Stomach (tissue), 9 donors: Measurements from ENCODE around the gene KCTD20. TPM values are rescaled to one million over a fixed set of nuclear protein-coding genes. Genes with fewer than 3 reads are reported as not detected.

ENCODE experiments used
- DNase-seq, 2 donors: peaks; one replicate each; pipeline versions ENCODE4 v3.0.0 to v3.0.0-alpha.2; 2013 to 2019
- H3K27ac ChIP-seq, 5 donors: fragments of 200-600 bp in 4 of 5; sonication (generic) in 4 of 5; one replicate each; pipeline ENCODE4 v1.5.1; 2013 to 2019; ENCODE audit warnings: mild to moderate bottlenecking in 1 of 5, moderate library complexity in 1 of 5
- H3K27me3 ChIP-seq, 3 donors: fragments of 200-600 bp; sonication (generic); one replicate each; pipeline ENCODE4 v1.5.1; 2017 to 2019; ENCODE audit warnings: mixed run types in 1 of 3
- H3K36me3 ChIP-seq, 4 donors: fragments of 200-600 bp; sonication (generic); 1 replicate in 3 of 4; 2 replicates in 1 of 4; pipeline ENCODE4 v1.5.1; 2016 to 2019
- H3K4me1 ChIP-seq, 4 donors: fragments of 200-600 bp; sonication (generic); one replicate each; pipeline ENCODE4 v1.5.1; 2016 to 2019
- H3K4me3 ChIP-seq, 4 donors: fragments of 200-600 bp; sonication (generic) in 3 of 4; one replicate each; pipeline ENCODE4 v1.5.1; 2016 to 2019; ENCODE audit warnings: mild to moderate bottlenecking in 1 of 4
- H3K9me3 ChIP-seq, 4 donors: fragments of 200-600 bp; sonication (generic); one replicate each; pipeline ENCODE4 v1.5.1; 2016 to 2019
- CTCF ChIP-seq, 7 experiments: fragments of 450-650 bp in 4 of 7; fragments of 200-600 bp in 3 of 7; sonication (generic) in 3 of 7; IDR thresholded peaks; one replicate each; pipeline ENCODE4 v1.5.1; 2016 to 2019; ENCODE audit warnings: antibody characterized with exemption in 7 of 7, control low read depth in 2 of 7, mild to moderate bottlenecking in 1 of 7
- EP300 ChIP-seq: sonication (generic); formaldehyde crosslinking; IDR thresholded peaks from one replicate; pipeline ENCODE4 v1.6.1; 2017; ENCODE audit warnings: antibody characterized with exemption
- POLR2A ChIP-seq, 4 donors: fragments of 450-650 bp; IDR thresholded peaks; one replicate each; pipeline ENCODE4 v1.6.1; 2016; ENCODE audit warnings: antibody characterized with exemption in 4 of 4, control low read depth in 2 of 4, mild to moderate bottlenecking in 1 of 4, moderate library complexity in 1 of 4
- POLR2AphosphoS5 ChIP-seq, 3 donors: sonication (generic); formaldehyde crosslinking; IDR thresholded peaks; one replicate each; pipeline ENCODE4 v1.6.1; 2016; ENCODE audit warnings: antibody characterized with exemption in 3 of 3
- WGBS, 5 donors: extraction: QIAGEN DNeasy Blood & Tissue Kit in 3 of 5; methylation state at CpG; one replicate each; pipeline versions ENCODE4 v1.1.5 to v1.1.7; 2013 to 2018; 5-methylcytosine and 5-hydroxymethylcytosine counted together
- intact Hi-C: fragments of 100-400 bp; cut with DNase I; formaldehyde crosslinking; loops from one replicate; pipeline ENCODE4 v1.15.1; 2023; ENCODE audit warnings: low total_unique reads
- polyA plus RNA-seq, 3 donors: library from polyadenylated mRNA; stranded (reverse); fragments of 200-250 nt; gene quantifications; one replicate each; pipeline ENCODE4 v1.2.3, GENCODE V29; 2013
- total RNA-seq, 5 donors: library from RNA; depleted of rRNA; stranded (reverse); fragments of >200 nt; gene quantifications; one replicate each; pipeline versions ENCODE4 v1.1.0 to v1.2.3, GENCODE V29; 2014 to 2016
- donor health status: healthy with polysubstance abuse.
- donor health status: Bipolar disorder and iron deficiency.
- donor health status: healthy.

Gene KCTD20
- total and polyA plus RNA-seq, 8 donors, result 10.3 to 72.7 (median 19.5) TPM

- Histone ChIP-seq H3K9me3 (no peaks in the 10 kb centered on the region), H3K27ac (no peak overlapping the region), H3K4me1 (no peaks in the 10 kb centered on the region), H3K27me3 (no peaks in the 10 kb centered on the region), H3K4me3 (no peak overlapping the region), H3K36me3 (peaks cover 21 to 95% (median 85%) of the 10 kb centered on the region in 4 donors)
- no peak for TF ChIP-seq POLR2A (IDR thresholded peaks at IDR 0.05)
- no peak for TF ChIP-seq EP300
- TF ChIP-seq POLR2AphosphoS5 (IDR thresholded peaks at IDR 0.05), result no peak
- no peak for TF ChIP-seq CTCF (IDR thresholded peaks at IDR 0.05)
- no peak for DNase-seq
- whole genome bisulfite sequencing, 5 donors, result 71 to 92% (median 88%) methylated on average over 3 of the region's 3 CpGs
- intact Hi-C loops, result no loop called here
These were observed 73.0 kb downstream of the KCTD20 start for GRCh38 chr6:36515844-36516243.

- no peak for DNase-seq
- no peaks in the 10 kb centered on the region for H3K27me3 ChIP-seq
- intact Hi-C loops, result no loop called here
- H3K9me3 ChIP-seq, result no peaks in the 10 kb centered on the region
- 85 to 98% (median 92%) methylated on average over 4 of the region's 4 CpGs for WGBS, 5 donors
- TF ChIP-seq CTCF (IDR thresholded peaks at IDR 0.05) (no peak), POLR2A (IDR thresholded peaks at IDR 0.05) (no peak), POLR2AphosphoS5 (IDR thresholded peaks at IDR 0.05) (no peak), EP300 (no peak)
- no peak overlapping the region for H3K4me3 ChIP-seq
- H3K27ac ChIP-seq, result no peak overlapping the region
- no peaks in the 10 kb centered on the region for H3K4me1 ChIP-seq
- peaks cover 18 to 95% (median 86%) of the 10 kb centered on the region in 4 donors for H3K36me3 ChIP-seq
These were observed 73.8 kb downstream of the KCTD20 start for GRCh38 chr6:36516559-36516958.

GRCh38 chr6:36516988-36517387 is 74.2 kb downstream of the KCTD20 start:
- no peaks in the 10 kb centered on the region for H3K27me3 ChIP-seq
- H3K4me1 ChIP-seq, result no peaks in the 10 kb centered on the region
- no peak overlapping the region for H3K27ac ChIP-seq
- H3K36me3 ChIP-seq, result peaks cover 18 to 95% (median 86%) of the 10 kb centered on the region in 4 donors
- H3K4me3 ChIP-seq, result no peak overlapping the region
- intact Hi-C loops, result no loop called here
- H3K9me3 ChIP-seq, result no peaks in the 10 kb centered on the region
- DNase-seq, result no peak
- TF ChIP-seq EP300 (no peak), POLR2A (IDR thresholded peaks at IDR 0.05) (no peak), CTCF (IDR thresholded peaks at IDR 0.05) (no peak), POLR2AphosphoS5 (IDR thresholded peaks at IDR 0.05) (no peak)

DNA sequence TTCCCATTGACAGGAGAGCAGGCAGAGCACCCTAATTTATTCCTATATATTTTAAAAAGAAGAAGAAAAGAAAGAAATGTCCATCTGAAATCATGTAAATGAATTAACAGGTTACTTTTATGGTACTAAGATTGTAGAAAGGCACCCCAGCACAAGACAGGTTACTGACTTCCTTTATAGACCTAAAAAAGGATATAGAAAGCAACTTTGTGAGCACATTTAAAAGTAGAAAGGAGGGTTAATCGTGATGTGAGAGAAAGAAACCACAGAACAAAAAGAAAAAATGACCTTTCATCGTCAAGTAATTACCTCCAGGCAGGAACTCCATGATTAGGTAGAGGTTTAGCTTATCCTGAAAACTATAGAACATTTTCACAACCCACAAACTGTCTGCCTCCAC is 74.6 kb downstream of the KCTD20 start:
- Histone ChIP-seq H3K27ac (no peak overlapping the region), H3K36me3 (peaks cover 18 to 95% (median 86%) of the 10 kb centered on the region in 4 donors), H3K9me3 (no peaks in the 10 kb centered on the region), H3K27me3 (no peaks in the 10 kb centered on the region), H3K4me1 (no peaks in the 10 kb centered on the region), H3K4me3 (no peak overlapping the region)
- 63 to 91% (median 82%) methylated on average over 2 of the region's 2 CpGs for WGBS, 5 donors
- no peak for DNase-seq
- TF ChIP-seq POLR2AphosphoS5 (IDR thresholded peaks at IDR 0.05) (no peak), POLR2A (IDR thresholded peaks at IDR 0.05) (no peak), EP300 (no peak), CTCF (IDR thresholded peaks at IDR 0.05) (no peak)
- intact Hi-C loops, result no loop called here
